Activated T-cell treated with anti-CD3 and anti-CD28 coated beads for 48 hours (primary cell): ENCODE measurements around the gene SMPX.

Experiments used
- DNase-seq: peaks from one replicate; pipeline ENCODE4 v3.0.0-alpha.2; 2020; ENCODE audit warnings: low read depth

Gene SMPX

GRCh38 chrX:21744060-21744459 is 13.9 kb downstream of the SMPX start:
- no peak for DNase-seq

GRCh38 chrX:21741869-21742701 is 15.8 kb downstream of the SMPX start:
- no peak for DNase-seq

- no peak for DNase-seq
These were observed 16.6 kb downstream of the SMPX start for GRCh38 chrX:21741364-21741763.

DNA sequence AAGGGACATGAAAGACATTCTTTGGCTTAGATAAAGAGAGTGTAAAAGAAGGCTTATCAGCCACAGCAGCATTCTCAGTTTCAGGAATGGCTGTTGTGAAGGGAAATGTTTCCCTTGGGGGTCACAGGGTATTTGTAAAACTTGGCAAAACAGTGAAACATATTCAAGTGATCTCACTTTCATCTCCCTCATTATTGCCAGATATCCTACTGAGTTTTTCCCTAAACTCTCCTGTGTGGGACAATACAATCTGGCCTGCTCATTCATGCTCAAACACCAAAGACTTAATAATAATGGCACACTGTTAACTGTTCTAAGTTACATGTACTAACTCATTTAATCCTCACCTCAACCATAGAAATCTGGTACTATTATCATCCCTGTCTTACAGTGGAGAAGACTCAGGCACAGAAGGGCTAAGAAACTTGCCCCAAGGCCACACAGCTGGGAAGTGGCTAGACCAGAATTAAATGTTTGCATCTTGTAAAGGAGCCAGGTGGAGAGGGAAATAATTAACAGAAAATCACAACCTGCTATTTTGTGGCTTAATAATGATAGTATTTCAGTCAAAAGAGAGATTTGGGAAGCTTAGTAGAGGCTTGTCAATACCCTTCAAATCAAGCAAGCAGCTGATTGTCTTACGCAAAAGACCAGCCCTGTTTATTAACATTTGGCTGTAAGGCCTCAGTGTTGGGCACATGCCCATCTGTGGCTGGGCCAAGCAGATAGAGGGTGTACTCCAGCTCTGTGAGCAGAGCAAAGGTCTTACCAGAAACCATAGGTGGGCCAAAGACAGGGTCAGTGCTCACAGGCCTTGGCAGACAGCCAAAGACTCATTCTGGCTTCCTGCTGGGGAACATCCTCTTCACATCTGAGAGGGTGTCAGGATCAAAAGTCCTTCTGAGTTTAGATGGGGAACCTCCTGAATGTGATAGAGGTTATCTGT is 17.3 kb downstream of the SMPX start:
- no peak for DNase-seq

DNA sequence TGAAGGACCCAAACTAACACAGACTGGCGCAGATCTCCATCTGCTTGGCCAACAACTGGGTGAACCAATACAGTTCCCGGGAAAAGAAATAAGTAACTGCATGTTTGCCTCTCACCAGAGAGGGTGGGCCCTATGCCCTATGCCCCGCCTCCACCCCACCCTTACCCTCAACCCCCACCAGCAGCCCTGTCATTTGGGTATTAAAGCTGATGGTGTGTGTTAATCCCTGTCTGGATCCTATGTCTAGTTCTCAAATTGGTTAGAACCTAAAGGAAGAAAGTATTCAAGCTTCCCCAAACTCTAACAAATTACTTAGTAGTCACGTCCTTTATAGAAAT is 19.0 kb downstream of the SMPX start:
- DNase-seq, result no peak

DNA sequence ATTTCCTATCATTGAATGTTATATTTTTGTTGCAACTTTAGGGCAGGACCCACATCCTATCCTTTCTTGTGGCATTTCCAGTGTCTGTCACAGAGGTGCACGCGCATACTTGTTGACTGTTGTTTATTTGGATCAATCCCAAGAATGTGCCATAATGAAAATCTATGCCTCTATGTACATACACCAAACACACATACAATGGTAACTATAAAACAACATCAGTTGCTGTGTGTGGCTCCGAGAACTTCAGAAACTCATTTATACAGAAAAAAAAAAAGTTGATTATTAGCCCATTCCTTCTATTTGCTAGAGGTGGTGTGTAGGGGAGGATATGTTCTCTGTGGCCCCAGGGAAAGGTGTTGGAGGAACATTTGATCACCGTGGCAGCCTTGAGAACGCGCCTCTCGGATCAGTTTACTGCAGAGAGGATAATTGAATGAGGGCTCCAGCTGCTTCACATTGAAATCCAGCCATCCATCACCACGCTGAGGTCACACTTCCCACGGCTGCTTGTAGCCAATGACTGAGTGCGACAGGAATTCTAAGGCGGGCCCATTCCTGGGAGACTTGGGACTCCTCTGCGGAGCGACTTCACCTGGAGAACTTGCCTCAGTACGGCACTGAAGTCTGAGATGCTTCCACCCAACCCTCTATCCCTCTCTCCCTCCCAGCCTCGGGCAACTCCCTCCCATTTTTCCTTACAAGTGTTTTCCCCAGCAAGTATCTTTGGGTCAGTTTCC is 19.5 kb downstream of the SMPX start:
- DNase-seq, result no peak

GRCh38 chrX:21735768-21736127 is 22.2 kb downstream of the SMPX start:
- DNase-seq, result no peak

- no peak for DNase-seq
These were observed 22.7 kb downstream of the SMPX start for GRCh38 chrX:21735038-21735767.

DNA sequence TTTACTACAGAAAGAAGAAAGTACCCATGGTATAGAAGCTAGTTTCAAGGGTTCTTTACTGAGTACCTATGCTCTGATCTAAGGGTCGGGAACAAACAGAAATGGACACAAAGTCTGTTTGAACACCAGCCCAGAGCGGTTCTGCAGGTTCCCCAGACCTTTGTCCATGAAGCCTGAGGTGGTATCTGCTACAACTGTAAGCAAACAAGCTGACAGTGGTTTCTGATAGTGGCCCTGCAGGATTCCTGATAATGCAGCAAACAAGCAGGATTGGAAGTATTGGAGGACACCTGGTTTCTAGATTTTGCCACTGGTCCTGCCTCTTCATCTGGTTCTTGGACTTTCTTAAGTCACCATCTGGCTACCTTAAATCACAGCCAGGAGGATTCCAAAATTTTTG is 23.7 kb downstream of the SMPX start:
- no peak for DNase-seq

GRCh38 chrX:21733705-21734104 is 24.2 kb downstream of the SMPX start:
- no peak for DNase-seq

- no peak for DNase-seq
These were observed 27.9 kb downstream of the SMPX start for GRCh38 chrX:21730026-21730425.

DNA sequence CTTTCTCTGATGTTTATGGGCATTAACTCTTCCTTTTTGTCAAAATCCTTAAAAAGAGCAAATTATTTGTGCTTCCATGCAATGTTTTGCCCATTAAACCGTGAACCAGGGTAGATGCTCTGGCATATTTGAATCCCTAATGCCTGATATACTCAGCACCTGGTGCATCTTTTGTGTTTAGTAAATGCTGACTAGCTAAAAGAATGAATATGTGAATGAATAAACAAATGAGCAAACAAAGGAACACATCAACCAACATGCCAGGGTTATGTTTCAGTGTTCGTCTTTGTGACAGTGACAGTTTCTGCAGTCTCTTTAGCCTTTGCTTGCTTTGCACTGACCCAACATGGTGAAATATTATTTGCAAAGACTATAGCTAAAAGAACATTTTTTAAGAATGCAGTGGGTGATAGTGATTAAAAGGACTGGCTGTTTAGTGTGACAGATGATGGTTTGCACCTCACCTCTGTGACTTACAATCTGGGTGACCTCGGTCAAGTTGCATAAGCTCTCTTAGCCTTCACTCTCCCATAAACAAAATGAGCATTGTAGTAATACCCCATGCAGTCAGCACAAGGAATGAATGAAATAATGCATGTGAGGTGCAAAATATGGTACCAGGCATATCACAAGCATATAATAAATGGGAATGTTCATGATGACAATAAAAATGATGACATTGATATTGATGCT is 29.5 kb downstream of the SMPX start:
- no peak for DNase-seq

DNA sequence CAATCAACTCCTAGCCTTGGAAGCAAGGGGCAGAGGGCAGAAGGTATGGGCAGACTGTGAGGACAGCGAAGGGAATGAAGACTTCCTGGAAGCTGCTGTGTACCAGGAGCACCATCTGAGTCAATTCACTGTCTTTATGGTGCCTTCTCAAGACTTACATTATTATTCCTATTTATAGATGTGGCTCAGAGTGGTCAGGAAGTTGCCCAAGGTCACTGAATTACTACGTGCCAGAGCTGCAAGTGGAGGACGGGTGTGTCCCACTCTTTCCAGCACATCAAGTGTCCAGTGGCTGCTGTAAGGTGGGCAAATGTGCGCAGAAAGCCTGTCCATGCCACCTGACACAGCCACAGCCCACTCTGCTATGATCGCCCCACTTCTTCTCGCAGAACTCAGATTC is 32.0 kb downstream of the SMPX start:
- DNase-seq, result no peak

DNA sequence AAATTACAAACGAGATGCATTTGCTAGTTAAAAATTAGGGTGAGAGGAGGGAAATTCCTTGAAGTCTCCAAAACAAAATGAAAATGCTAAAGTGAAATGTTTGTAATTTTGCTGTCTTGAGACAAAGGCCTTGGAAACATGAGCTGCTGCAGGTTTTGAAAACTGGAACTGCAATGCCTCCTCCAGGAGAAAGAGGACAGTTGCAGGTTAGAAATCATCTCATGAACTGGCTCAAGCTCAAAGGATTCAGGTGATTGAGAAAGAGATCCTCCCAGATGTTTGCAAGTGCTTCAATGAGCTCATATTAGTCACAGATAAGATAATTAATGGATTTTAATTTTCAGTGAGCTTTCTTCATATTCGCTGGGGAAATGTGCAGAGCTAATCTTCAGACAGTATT is 32.4 kb downstream of the SMPX start:
- no peak for DNase-seq

GRCh38 chrX:21723814-21724213 is 34.1 kb downstream of the SMPX start:
- no peak for DNase-seq

- no peak for DNase-seq
These were observed 34.8 kb downstream of the SMPX start for GRCh38 chrX:21723084-21723483.

DNA sequence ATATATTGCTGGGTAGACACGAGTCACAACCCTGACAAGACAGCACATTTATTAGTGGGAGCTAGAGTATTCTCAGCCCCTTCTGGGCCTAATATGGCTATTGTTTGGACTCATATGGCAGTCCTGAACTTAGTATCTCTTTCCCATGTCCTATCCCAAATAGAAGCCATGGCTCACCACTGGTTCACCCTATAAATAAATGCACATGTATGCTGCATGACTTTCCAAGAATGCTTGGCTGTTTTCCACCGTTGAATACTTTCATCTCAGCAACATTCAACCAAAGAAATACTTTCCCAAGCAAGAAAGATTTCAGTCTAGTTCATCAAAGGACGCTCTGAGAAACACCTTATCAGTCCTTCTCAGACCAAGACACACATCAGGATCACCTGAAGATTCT is 36.7 kb downstream of the SMPX start:
- DNase-seq, result no peak

DNA sequence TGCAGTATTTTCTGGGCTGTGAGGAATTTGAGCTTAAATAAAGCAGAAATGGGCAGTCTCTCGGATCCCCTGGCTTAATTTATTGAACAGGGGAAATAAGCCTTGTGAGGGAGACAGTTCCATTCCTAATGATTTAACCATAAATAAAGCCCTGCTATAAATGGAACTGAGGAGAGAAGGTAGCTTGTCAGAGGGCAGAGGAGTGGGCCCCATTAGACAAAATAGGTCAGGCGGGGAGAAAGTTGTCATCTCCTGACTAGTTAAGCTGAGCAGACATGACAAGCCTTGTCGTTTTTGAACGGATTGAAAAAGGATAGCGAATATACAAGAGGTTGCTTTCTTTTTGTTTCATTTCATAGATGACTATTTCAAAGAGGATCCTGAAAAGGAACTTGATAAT is 39.3 kb downstream of the SMPX start:
- no peak for DNase-seq

GRCh38 chrX:21717802-21718201 is 40.1 kb downstream of the SMPX start:
- DNase-seq, result no peak

DNA sequence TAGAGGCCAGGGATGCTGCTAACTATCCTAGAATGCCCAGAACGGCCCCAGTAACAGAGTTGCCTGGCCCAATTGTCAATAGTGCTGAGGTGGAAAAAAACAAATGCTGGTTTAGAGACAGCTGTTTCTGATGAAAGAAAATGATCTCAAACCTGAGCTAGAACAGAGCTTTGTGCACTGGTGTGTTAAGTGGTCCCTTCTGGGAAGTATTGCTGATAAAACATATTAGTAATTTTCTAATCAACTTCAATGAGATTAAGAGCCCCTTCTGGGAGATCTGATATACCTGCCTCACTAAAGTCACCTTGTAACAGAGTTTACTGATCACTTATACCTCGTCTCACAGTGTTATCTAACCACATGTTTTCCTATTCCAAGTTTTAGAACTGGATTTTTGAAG is 42.1 kb downstream of the SMPX start:
- no peak for DNase-seq

DNA sequence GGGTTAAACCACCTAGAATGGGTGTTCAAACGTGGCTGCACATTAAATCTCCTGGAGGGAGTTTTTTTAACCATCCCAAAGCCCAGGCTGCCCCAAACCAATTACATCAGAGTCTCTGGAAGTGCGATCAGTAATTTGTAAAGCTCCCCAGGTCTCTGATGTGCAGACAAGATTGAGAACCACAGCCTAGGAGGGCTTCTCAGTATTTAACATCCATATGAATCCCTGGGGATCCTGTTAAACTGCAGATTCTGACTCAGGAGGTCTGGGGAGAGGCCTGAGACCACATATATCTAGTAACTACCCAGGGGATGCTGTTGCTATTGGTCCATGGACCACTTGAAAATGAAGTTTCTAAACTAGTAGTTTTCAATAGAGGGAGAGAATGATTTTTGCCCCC is 42.6 kb downstream of the SMPX start:
- no peak for DNase-seq

GRCh38 chrX:21711848-21712197 is 46.1 kb downstream of the SMPX start:
- DNase-seq, result no peak
